GM12864 (cell line): ENCODE data around the gene PDZRN3.

ENCODE experiments used
- DNase-seq: peaks from one replicate; pipeline ENCODE4 v3.0.0-alpha.2; 2011; ENCODE audit warnings: low read depth
- H3K4me3 ChIP-seq: 2 replicates; pipeline ENCODE4 v1.5.1; 2011; ENCODE audit warnings: mild to moderate bottlenecking, low read depth, low read length, control low read depth
- CTCF ChIP-seq: IDR thresholded peaks from 2 replicates; pipeline ENCODE4 v1.5.1; 2011; ENCODE audit warnings: low read depth, mild to moderate bottlenecking, moderate library complexity, low read length, control low read depth, inconsistent platforms; ENCODE audit errors: missing control alignments

Gene PDZRN3

GRCh38 chr3:73653351-73653750 is 28.6 kb upstream of the PDZRN3 start:
- TF ChIP-seq CTCF = no peak
- no peak for DNase-seq
- H3K4me3 ChIP-seq = no peak overlapping the region

GRCh38 chr3:73652896-73653295 is 28.2 kb upstream of the PDZRN3 start:
- DNase-seq = no peak
- TF ChIP-seq CTCF = no peak
- H3K4me3 ChIP-seq = no peak overlapping the region

GRCh38 chr3:73637042-73637441 is 12.3 kb upstream of the PDZRN3 start:
- DNase-seq = no peak
- TF ChIP-seq CTCF = no peak
- no peak overlapping the region for H3K4me3 ChIP-seq

- DNase-seq = no peak
- no peak for TF ChIP-seq CTCF
These were observed 10.5 kb upstream of the PDZRN3 start for GRCh38 chr3:73635254-73635653.

GRCh38 chr3:73633916-73634344 is 9.2 kb upstream of the PDZRN3 start:
- TF ChIP-seq CTCF = no peak
- no peak for DNase-seq
- no peak overlapping the region for H3K4me3 ChIP-seq

More at GRCh38 chr3:73635254-73635653, 10.5 kb upstream of the PDZRN3 start:
- H3K4me3 ChIP-seq = no peak overlapping the region

- no peak for DNase-seq
- TF ChIP-seq CTCF = no peak
- H3K4me3 ChIP-seq = no peak overlapping the region
These were observed 8.7 kb upstream of the PDZRN3 start for GRCh38 chr3:73633453-73633852.

- no peak for TF ChIP-seq CTCF
- H3K4me3 ChIP-seq = no peak overlapping the region
- no peak for DNase-seq
These were observed 1.4 kb upstream of the PDZRN3 start for GRCh38 chr3:73626106-73626505.
